Upper lobe of left lung (tissue), 4 donors: Measurements from ENCODE around the gene IZUMO1.
"Not testable (repeated sequence)": the region's sequence is repeated elsewhere in the genome, so short reads cannot be mapped to it uniquely, and the experiment has no call there.

Source experiments
- EP300 ChIP-seq, 4 donors: sonication (generic); formaldehyde crosslinking; IDR thresholded peaks; one replicate each; pipeline ENCODE4 v1.5.1; 2017; ENCODE audit warnings: antibody characterized with exemption in 4 of 4, control low read depth in 2 of 4
- POLR2A ChIP-seq, 4 donors: fragments of 450-650 bp; IDR thresholded peaks; one replicate each; pipeline ENCODE4 v1.5.1; 2016 to 2017; ENCODE audit warnings: antibody characterized with exemption in 4 of 4, mild to moderate bottlenecking in 2 of 4
- POLR2AphosphoS5 ChIP-seq, 2 donors: sonication (generic); formaldehyde crosslinking; IDR thresholded peaks; one replicate each; pipeline ENCODE4 v1.5.1; 2017; ENCODE audit warnings: antibody characterized with exemption in 2 of 2
- TF ChIP-seq, protein P1 (sequence below), 6 experiments: fragments of 450-650 bp in 4 of 6; fragments of 200-600 bp in 2 of 6; sonication (generic) in 2 of 6; IDR thresholded peaks; one replicate each; pipeline ENCODE4 v1.5.1; 2016 to 2019; ENCODE audit warnings: antibody characterized with exemption in 6 of 6

DNA sequence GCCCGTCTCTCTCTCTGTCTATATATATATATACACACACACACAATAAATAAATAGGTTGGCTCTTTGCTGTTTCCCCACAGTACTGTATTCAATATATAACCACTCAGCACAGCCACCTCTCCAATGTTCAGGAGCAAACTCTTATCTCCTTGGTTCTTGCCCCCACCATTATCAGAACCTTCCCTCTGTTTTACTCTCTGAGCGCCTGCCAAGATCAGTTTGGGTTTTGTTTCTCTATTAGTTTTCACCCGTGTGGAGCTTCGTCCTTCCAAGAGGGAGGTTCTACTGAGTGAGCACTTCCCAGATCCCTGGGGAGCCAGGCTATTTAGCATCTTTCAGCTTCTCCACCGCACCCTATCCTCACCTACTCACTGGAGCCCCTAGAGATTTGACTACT lies 19.1 kb upstream of the IZUMO1 start:
- TF ChIP-seq POLR2A, POLR2AphosphoS5, EP300 (IDR thresholded peaks at IDR 0.05): not testable (repeated sequence)
- TF ChIP-seq, protein P1, sequence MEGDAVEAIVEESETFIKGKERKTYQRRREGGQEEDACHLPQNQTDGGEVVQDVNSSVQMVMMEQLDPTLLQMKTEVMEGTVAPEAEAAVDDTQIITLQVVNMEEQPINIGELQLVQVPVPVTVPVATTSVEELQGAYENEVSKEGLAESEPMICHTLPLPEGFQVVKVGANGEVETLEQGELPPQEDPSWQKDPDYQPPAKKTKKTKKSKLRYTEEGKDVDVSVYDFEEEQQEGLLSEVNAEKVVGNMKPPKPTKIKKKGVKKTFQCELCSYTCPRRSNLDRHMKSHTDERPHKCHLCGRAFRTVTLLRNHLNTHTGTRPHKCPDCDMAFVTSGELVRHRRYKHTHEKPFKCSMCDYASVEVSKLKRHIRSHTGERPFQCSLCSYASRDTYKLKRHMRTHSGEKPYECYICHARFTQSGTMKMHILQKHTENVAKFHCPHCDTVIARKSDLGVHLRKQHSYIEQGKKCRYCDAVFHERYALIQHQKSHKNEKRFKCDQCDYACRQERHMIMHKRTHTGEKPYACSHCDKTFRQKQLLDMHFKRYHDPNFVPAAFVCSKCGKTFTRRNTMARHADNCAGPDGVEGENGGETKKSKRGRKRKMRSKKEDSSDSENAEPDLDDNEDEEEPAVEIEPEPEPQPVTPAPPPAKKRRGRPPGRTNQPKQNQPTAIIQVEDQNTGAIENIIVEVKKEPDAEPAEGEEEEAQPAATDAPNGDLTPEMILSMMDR (IDR thresholded peaks at IDR 0.05), result not testable (repeated sequence)
